Measurements from ENCODE around the gene INTS15. TPM values are rescaled to one million over a fixed set of nuclear protein-coding genes. Genes with fewer than 3 reads are reported as not detected.

The INTS15 gene
- polyA plus RNA-seq, 1 donor from 2014 or later, result 36.2 TPM

DNA sequence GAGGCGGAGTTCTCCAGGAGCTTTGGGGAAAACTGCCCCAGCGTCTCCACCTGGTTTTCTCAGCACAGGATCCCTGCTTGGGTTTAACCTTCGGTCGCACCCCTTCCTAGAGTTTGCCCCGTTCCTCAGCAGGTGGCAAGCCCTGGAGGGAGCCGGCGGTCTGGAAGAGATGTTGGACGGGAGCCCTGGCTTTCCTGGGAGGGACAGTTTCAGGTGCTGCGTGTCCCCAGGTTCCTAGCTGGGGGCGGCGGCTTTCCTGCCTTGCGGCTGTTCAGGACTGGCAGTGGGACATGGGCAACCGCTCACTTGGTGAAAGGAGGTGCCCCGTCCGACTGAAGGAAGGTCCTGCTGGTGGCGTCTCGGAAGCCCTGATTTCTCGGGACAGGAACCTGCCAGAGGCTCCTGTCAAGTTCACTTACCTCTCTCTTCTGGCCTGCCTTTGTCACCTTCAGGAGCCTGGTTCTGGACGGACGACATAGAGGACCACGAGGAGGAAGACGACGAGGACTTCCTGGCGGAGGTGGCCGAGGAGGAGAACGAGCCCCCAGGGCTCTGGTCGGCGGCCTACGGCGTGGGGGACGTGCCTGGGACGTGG, 62.1 kb downstream of the INTS15 start:
- Histone ChIP-seq H3K9me3 (ENCODE audit: low read length) (peaks cover 9% of the 10 kb centered on the region), H3K27me3 (ENCODE audit: insufficient read depth, low read depth, low read length) (no peaks in the 10 kb centered on the region), H3K9ac (ENCODE audit: low read length) (no peak overlapping the region), H3K9me2 (ENCODE audit: insufficient read depth, low read length) (no peaks in the 10 kb centered on the region), H3K27ac (ENCODE audit: low read length) (no peak overlapping the region), H4K20me1 (ENCODE audit: insufficient read depth) (no peaks in the 10 kb centered on the region), H2AFZ (ENCODE audit: low read depth, low read length) (no peak overlapping the region), H3K79me2 (replicated peaks; ENCODE audit: insufficient read depth, low read length) (no peaks in the 10 kb centered on the region), H3K4me3 (ENCODE audit: low read length) (no peak overlapping the region), H3K4me2 (ENCODE audit: low read length) (no peak overlapping the region), H3F3A (ENCODE audit: insufficient read depth, low read length, poor library complexity, severe bottlenecking) (no peaks in the 10 kb centered on the region), H3K36me3 (ENCODE audit: insufficient read depth, low read length) (peaks cover 29% of the 10 kb centered on the region)
- TF ChIP-seq RAD21 (conservative IDR thresholded peaks at IDR 0.05), result no peak
- TF ChIP-seq SMC3 (conservative IDR thresholded peaks at IDR 0.05; ENCODE audit: poor library complexity), result no peak
- TF ChIP-seq POLR2AphosphoS5 (IDR thresholded peaks at IDR 0.05), result no peak
- TF ChIP-seq, protein P1, sequence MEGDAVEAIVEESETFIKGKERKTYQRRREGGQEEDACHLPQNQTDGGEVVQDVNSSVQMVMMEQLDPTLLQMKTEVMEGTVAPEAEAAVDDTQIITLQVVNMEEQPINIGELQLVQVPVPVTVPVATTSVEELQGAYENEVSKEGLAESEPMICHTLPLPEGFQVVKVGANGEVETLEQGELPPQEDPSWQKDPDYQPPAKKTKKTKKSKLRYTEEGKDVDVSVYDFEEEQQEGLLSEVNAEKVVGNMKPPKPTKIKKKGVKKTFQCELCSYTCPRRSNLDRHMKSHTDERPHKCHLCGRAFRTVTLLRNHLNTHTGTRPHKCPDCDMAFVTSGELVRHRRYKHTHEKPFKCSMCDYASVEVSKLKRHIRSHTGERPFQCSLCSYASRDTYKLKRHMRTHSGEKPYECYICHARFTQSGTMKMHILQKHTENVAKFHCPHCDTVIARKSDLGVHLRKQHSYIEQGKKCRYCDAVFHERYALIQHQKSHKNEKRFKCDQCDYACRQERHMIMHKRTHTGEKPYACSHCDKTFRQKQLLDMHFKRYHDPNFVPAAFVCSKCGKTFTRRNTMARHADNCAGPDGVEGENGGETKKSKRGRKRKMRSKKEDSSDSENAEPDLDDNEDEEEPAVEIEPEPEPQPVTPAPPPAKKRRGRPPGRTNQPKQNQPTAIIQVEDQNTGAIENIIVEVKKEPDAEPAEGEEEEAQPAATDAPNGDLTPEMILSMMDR (IDR thresholded peaks at IDR 0.05; ENCODE audit: poor library complexity, severe bottlenecking), result no peak
- TF ChIP-seq, protein P2, sequence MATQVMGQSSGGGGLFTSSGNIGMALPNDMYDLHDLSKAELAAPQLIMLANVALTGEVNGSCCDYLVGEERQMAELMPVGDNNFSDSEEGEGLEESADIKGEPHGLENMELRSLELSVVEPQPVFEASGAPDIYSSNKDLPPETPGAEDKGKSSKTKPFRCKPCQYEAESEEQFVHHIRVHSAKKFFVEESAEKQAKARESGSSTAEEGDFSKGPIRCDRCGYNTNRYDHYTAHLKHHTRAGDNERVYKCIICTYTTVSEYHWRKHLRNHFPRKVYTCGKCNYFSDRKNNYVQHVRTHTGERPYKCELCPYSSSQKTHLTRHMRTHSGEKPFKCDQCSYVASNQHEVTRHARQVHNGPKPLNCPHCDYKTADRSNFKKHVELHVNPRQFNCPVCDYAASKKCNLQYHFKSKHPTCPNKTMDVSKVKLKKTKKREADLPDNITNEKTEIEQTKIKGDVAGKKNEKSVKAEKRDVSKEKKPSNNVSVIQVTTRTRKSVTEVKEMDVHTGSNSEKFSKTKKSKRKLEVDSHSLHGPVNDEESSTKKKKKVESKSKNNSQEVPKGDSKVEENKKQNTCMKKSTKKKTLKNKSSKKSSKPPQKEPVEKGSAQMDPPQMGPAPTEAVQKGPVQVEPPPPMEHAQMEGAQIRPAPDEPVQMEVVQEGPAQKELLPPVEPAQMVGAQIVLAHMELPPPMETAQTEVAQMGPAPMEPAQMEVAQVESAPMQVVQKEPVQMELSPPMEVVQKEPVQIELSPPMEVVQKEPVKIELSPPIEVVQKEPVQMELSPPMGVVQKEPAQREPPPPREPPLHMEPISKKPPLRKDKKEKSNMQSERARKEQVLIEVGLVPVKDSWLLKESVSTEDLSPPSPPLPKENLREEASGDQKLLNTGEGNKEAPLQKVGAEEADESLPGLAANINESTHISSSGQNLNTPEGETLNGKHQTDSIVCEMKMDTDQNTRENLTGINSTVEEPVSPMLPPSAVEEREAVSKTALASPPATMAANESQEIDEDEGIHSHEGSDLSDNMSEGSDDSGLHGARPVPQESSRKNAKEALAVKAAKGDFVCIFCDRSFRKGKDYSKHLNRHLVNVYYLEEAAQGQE (IDR thresholded peaks at IDR 0.05; ENCODE audit: borderline replicate concordance), result no peak
- no peak for TF ChIP-seq EZH2 (IDR thresholded peaks at IDR 0.05; ENCODE audit: borderline replicate concordance, insufficient read depth, low read length, poor library complexity, severe bottlenecking)
- TF ChIP-seq EP300 (conservative IDR thresholded peaks at IDR 0.05; ENCODE audit: poor library complexity, severe bottlenecking), result no peak

DNA sequence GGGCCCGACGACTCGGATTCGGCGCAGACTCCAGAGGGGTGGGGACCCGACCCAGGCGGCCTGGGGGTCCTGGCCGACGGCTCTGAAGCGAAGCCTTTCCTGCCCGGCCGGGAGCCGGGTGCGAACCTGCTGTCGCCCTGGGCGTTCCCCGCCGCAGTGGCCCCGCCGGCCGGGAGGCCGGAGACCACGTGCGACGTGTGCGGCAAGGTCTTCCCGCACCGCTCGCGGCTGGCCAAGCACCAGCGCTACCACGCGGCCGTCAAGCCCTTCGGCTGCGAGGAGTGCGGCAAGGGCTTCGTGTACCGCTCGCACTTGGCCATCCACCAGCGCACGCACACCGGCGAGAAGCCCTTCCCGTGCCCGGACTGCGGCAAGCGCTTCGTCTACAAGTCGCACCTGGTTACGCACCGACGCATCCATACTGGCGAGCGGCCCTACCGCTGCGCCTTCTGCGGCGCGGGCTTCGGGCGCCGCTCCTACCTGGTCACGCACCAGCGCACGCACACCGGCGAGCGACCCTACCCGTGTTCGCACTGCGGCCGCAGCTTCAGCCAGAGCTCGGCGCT, 62.7 kb downstream of the INTS15 start:
- H3K27me3 ChIP-seq (ENCODE audit: insufficient read depth, low read depth, low read length), result no peaks in the 10 kb centered on the region
- no peaks in the 10 kb centered on the region for H3K79me2 ChIP-seq (replicated peaks; ENCODE audit: insufficient read depth, low read length)
- no peak overlapping the region for H2AFZ ChIP-seq (ENCODE audit: low read depth, low read length)
- H3K9me2 ChIP-seq (ENCODE audit: insufficient read depth, low read length), result no peaks in the 10 kb centered on the region
- no peaks in the 10 kb centered on the region for H3F3A ChIP-seq (ENCODE audit: insufficient read depth, low read length, poor library complexity, severe bottlenecking)
- H3K9me3 ChIP-seq (ENCODE audit: low read length), result peaks cover 9% of the 10 kb centered on the region
- H4K20me1 ChIP-seq (ENCODE audit: insufficient read depth), result no peaks in the 10 kb centered on the region
- TF ChIP-seq EZH2 (IDR thresholded peaks at IDR 0.05; ENCODE audit: borderline replicate concordance, insufficient read depth, low read length, poor library complexity, severe bottlenecking) (no peak), POLR2AphosphoS5 (IDR thresholded peaks at IDR 0.05) (no peak), SMC3 (conservative IDR thresholded peaks at IDR 0.05; ENCODE audit: poor library complexity) (no peak), EP300 (conservative IDR thresholded peaks at IDR 0.05; ENCODE audit: poor library complexity, severe bottlenecking) (no peak), TAF1 (IDR thresholded peaks at IDR 0.05; ENCODE audit: low read depth) (no peak), MXI1 (conservative IDR thresholded peaks at IDR 0.05; ENCODE audit: poor library complexity, severe bottlenecking) (no peak), RAD21 (conservative IDR thresholded peaks at IDR 0.05) (no peak)
- TF ChIP-seq, protein P2 (IDR thresholded peaks at IDR 0.05; ENCODE audit: borderline replicate concordance), result no peak
- TF ChIP-seq, protein P1 (IDR thresholded peaks at IDR 0.05; ENCODE audit: poor library complexity, severe bottlenecking), result no peak
- H3K36me3 ChIP-seq (ENCODE audit: insufficient read depth, low read length), result peaks cover 29% of the 10 kb centered on the region
- no peak overlapping the region for H3K4me3 ChIP-seq (ENCODE audit: low read length)
- H3K9ac ChIP-seq (ENCODE audit: low read length), result no peak overlapping the region
- H3K4me2 ChIP-seq (ENCODE audit: low read length), result no peak overlapping the region
- H3K27ac ChIP-seq (ENCODE audit: low read length), result no peak overlapping the region
